ENCODE measurements around the gene FAM199X. TPM values are rescaled to one million over a fixed set of nuclear protein-coding genes. Genes with fewer than 3 reads are reported as not detected.
A peak's percentile ranks its signal among the peaks of the same experiment; 100 is the strongest.

Gene FAM199X
- total RNA-seq, 2 donors from 2014 or later, result 22.2 to 28.5 TPM

DNA sequence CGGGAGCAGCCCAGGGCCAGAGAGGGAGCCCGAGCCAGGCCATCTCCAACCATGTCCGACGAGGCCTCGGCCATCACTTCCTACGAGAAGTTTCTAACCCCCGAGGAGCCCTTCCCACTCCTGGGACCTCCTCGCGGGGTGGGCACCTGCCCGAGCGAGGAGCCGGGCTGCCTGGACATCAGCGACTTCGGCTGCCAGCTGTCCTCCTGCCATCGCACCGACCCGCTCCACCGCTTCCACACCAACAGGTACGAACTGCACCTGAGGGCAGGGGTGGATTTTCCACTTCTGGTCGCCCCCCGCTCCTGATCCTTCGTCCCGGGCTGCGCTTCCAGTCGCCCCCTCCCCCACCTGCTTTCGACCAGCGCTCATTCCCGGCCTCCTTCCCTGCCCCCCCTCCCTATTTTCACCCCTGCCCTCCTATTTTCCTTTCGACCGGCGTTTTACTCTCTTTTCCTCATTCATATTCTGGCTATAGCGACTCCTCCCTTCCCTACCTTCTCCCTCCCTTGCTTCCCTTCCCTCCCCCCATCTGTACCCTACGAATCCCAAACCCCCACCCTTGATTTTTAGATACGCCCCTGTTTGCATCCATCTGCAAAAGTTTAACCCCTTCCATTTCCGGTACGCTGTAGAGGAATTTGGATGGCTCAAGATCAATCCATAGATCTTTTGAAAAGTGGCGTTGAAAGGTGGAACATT, 633 bp downstream of the FAM199X start:
- Histone ChIP-seq H3K36me3 (no peaks in the 10 kb centered on the region), H3K9me3 (no peaks in the 10 kb centered on the region), H3K4me3 (peak overlapping the region; percentile 60 to 63), H3K4me1 (replicated peaks) (no peaks in the 10 kb centered on the region), H3K27ac (peak overlapping the region; percentile 74 to 80), H3K27me3 (replicated peaks; ENCODE audit: insufficient read depth) (no peaks in the 10 kb centered on the region)
- DNase-seq (ENCODE audit: low spot score), result peak; percentile 5
- 0% methylated on average over 21 of the region's 37 CpGs for whole genome bisulfite sequencing
- TF ChIP-seq POLR2A (IDR thresholded peaks at IDR 0.05), result no peak
- no peak for TF ChIP-seq POLR2AphosphoS5 (IDR thresholded peaks at IDR 0.05)
- TF ChIP-seq, protein P1, sequence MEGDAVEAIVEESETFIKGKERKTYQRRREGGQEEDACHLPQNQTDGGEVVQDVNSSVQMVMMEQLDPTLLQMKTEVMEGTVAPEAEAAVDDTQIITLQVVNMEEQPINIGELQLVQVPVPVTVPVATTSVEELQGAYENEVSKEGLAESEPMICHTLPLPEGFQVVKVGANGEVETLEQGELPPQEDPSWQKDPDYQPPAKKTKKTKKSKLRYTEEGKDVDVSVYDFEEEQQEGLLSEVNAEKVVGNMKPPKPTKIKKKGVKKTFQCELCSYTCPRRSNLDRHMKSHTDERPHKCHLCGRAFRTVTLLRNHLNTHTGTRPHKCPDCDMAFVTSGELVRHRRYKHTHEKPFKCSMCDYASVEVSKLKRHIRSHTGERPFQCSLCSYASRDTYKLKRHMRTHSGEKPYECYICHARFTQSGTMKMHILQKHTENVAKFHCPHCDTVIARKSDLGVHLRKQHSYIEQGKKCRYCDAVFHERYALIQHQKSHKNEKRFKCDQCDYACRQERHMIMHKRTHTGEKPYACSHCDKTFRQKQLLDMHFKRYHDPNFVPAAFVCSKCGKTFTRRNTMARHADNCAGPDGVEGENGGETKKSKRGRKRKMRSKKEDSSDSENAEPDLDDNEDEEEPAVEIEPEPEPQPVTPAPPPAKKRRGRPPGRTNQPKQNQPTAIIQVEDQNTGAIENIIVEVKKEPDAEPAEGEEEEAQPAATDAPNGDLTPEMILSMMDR (IDR thresholded peaks at IDR 0.05), result no peak
- intact Hi-C loops (cut with DNase I), result no loop called here

DNA sequence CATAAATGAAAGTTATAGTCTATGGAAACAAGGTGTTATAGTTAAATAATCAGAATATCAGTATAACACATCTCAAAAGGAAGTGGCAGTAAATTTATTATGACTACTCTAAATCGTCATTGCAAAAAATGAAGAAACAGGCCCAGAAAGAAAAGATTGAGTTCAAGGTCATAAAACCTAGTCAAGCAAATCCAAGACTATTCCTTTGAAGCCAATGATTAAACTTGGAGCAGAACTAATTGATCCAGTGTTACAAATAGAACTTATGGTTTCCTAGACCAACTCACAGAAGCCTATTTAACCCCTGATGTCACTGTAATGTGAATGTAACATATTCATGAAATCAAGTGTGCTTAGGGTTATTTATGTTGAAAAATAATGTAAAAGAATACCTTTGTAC, 1.9 kb downstream of the FAM199X start:
- Histone ChIP-seq H3K4me3 (no peak overlapping the region), H3K9me3 (no peaks in the 10 kb centered on the region), H3K27ac (no peak overlapping the region), H3K36me3 (no peaks in the 10 kb centered on the region), H3K4me1 (replicated peaks) (no peaks in the 10 kb centered on the region), H3K27me3 (replicated peaks; ENCODE audit: insufficient read depth) (no peaks in the 10 kb centered on the region)
- intact Hi-C loops (cut with DNase I), result no loop called here
- TF ChIP-seq POLR2A (IDR thresholded peaks at IDR 0.05) (no peak), POLR2AphosphoS5 (IDR thresholded peaks at IDR 0.05) (no peak)
- TF ChIP-seq, protein P1 (IDR thresholded peaks at IDR 0.05), result no peak
- WGBS, result 0% methylated on average over 1 of the region's 1 CpG
- DNase-seq (ENCODE audit: low spot score), result no peak

DNA sequence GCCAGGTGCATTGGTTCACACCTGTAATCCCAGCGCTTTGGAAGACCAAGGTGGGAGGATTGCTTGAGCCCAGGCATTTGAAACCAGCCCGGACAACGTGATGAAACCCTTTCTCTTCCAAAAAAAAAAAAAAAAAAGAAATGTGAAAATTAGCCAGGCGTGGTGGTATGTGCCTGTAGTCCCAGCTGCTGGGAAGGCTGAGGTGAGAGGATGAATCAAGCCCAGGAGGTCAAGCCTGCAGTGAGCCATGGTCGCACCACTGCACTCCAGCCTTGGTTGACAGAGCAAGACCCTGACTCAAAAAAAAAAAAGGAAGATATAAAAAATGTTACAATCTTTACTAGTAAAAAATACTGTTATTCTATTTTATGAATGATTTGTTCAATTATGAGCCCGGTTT, 5.9 kb downstream of the FAM199X start:
- 83% methylated on average over 6 of the region's 6 CpGs for WGBS
- Histone ChIP-seq H3K9me3 (no peaks in the 10 kb centered on the region), H3K27me3 (replicated peaks; ENCODE audit: insufficient read depth) (no peaks in the 10 kb centered on the region), H3K4me1 (replicated peaks) (no peaks in the 10 kb centered on the region), H3K4me3 (no peak overlapping the region), H3K27ac (no peak overlapping the region), H3K36me3 (no peaks in the 10 kb centered on the region)
- TF ChIP-seq, protein P1 (IDR thresholded peaks at IDR 0.05), result no peak
- TF ChIP-seq POLR2AphosphoS5 (IDR thresholded peaks at IDR 0.05), result no peak
- TF ChIP-seq POLR2A (IDR thresholded peaks at IDR 0.05), result no peak
- intact Hi-C loops (cut with DNase I), result no loop called here
- DNase-seq (ENCODE audit: low spot score), result no peak

DNA sequence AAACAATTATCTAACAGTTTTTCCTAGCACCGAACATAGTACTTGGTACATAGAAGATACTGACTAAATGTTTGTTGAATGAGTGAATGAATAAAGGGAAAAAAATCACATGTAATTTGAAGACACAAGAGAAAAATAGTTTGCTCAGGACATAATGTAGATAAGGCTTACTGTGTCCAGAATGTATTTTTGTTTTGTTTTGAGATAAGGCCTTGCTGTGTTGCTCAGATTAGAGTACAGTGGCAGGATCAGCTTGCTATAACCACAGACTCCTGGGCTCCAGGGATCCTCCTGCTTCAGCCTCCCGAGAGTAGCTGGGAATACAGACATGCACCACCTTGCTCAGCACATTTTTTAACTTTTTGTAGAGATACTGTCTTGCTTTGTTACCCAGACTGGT, 6.5 kb downstream of the FAM199X start:
- TF ChIP-seq POLR2AphosphoS5 (IDR thresholded peaks at IDR 0.05) (no peak), POLR2A (IDR thresholded peaks at IDR 0.05) (no peak)
- TF ChIP-seq, protein P1 (IDR thresholded peaks at IDR 0.05), result no peak
- H3K27me3 ChIP-seq (replicated peaks; ENCODE audit: insufficient read depth), result no peaks in the 10 kb centered on the region
- DNase-seq (ENCODE audit: low spot score), result no peak
- H3K4me1 ChIP-seq (replicated peaks), result no peaks in the 10 kb centered on the region
- intact Hi-C loops (cut with DNase I), result no loop called here
- 86% methylated on average over 2 of the region's 2 CpGs for WGBS
- H3K4me3 ChIP-seq, result no peak overlapping the region
- H3K9me3 ChIP-seq, result no peaks in the 10 kb centered on the region
- no peaks in the 10 kb centered on the region for H3K36me3 ChIP-seq
- no peak overlapping the region for H3K27ac ChIP-seq

DNA sequence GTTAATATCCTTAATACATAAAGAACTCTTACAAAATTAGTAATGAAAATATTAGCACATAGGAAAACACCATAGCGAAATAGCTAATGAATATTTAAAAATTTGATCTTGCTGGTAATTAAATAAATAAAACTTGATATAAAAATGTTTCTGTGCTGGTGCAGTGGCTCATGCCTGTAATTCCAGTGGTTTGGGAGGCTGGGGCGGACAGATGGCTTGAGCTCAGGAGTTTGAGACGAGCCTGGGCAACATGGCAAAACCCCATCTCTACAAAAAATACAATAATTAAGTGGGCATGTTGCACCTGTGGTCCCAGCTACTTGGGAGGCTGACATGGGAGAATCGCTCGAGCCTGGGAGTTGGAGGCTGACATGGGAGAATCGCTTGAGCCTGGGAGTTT, 7.6 kb downstream of the FAM199X start:
- H3K27ac ChIP-seq, result no peak overlapping the region
- intact Hi-C loops (cut with DNase I), result no loop called here
- H3K4me1 ChIP-seq (replicated peaks), result no peaks in the 10 kb centered on the region
- DNase-seq (ENCODE audit: low spot score), result no peak
- H3K27me3 ChIP-seq (replicated peaks; ENCODE audit: insufficient read depth), result no peaks in the 10 kb centered on the region
- no peak overlapping the region for H3K4me3 ChIP-seq
- H3K9me3 ChIP-seq, result no peaks in the 10 kb centered on the region
- 98% methylated on average over 3 of the region's 6 CpGs for WGBS
- TF ChIP-seq POLR2AphosphoS5 (IDR thresholded peaks at IDR 0.05) (no peak), POLR2A (IDR thresholded peaks at IDR 0.05) (no peak)
- TF ChIP-seq, protein P1 (IDR thresholded peaks at IDR 0.05), result no peak
- no peaks in the 10 kb centered on the region for H3K36me3 ChIP-seq
